IMR-90 (cell line): ENCODE data around the gene TRIM28. TPM values are rescaled to one million over a fixed set of nuclear protein-coding genes. Genes with fewer than 3 reads are reported as not detected.

Source experiments
- ATAC-seq: fragments of 200-7000 bp; cut with Tn5 transposase; 2 replicates; pipeline ENCODE4 v1.9.1; 2020; ENCODE audit warnings: low read depth, mild to moderate bottlenecking, moderate library complexity
- BruUV-seq: library from RNA; stranded (reverse); fragments of 400-500 nt; replicated peaks from 2 replicates; lab custom pipeline; 2021; lab: Mats Ljungman, UMichigan
- CTCF ChIA-PET: fragments of 300-600 bp; formaldehyde crosslinking; extraction: SDS; loops from one replicate; lab custom pipeline; 2021; ENCODE audit warnings: antibody characterized with exemption; lab: Yijun Ruan, JAX
- POLR2A ChIA-PET: fragments of 300-600 bp; sonication (Branson Sonifier 250); formaldehyde crosslinking; loops from one replicate; lab custom pipeline; 2022; ENCODE audit warnings: antibody characterized with exemption; ENCODE audit not compliant: unreplicated experiment; lab: Charles Lee
- DNase-seq: peaks from one replicate; pipeline ENCODE4 v3.0.0; 2013
- H2AFZ ChIP-seq: replicated peaks from 2 replicates; pipeline ENCODE3; 2013; ENCODE audit warnings: low read length, mild to moderate bottlenecking; ENCODE audit not compliant: poor library complexity
- H2AK5ac ChIP-seq: 2 replicates; pipeline ENCODE4 v1.6.1; 2013; ENCODE audit warnings: low read depth, low read length, inconsistent platforms
- H2AK9ac ChIP-seq: replicated peaks from 2 replicates; pipeline ENCODE3; 2013; ENCODE audit warnings: mild to moderate bottlenecking, low read depth, low read length, moderate library complexity; ENCODE audit not compliant: poor library complexity
- H2BK120ac ChIP-seq: 2 replicates; pipeline ENCODE4 v1.6.1; 2013; ENCODE audit warnings: low read depth, low read length, inconsistent platforms
- H2BK15ac ChIP-seq: 3 replicates; pipeline ENCODE4 v1.6.1; 2013; ENCODE audit warnings: low read depth, low read length, inconsistent platforms
- H2BK20ac ChIP-seq: 2 replicates; pipeline ENCODE4 v1.6.1; 2013; ENCODE audit warnings: low read depth, mild to moderate bottlenecking, inconsistent platforms, low read length, moderate library complexity
- H2BK5ac ChIP-seq: 2 replicates; pipeline ENCODE4 v1.6.1; 2013; ENCODE audit warnings: mild to moderate bottlenecking, low read depth, low read length, inconsistent platforms; ENCODE audit not compliant: poor library complexity, severe bottlenecking
- H3K14ac ChIP-seq: replicated peaks from 2 replicates; pipeline ENCODE4 v1.6.1; 2013; ENCODE audit warnings: low read depth, low read length, inconsistent platforms
- H3K18ac ChIP-seq: 2 replicates; pipeline ENCODE4 v1.6.1; 2013; ENCODE audit warnings: low read depth, low read length, control low read depth
- H3K23ac ChIP-seq: 2 replicates; pipeline ENCODE4 v1.6.1; 2013; ENCODE audit warnings: low read depth, low read length, inconsistent platforms
- H3K27ac ChIP-seq: 2 replicates; pipeline ENCODE4 v1.5.1; 2013; ENCODE audit warnings: mild to moderate bottlenecking, control low read depth, low read length; ENCODE audit not compliant: insufficient read depth
- H3K27me3 ChIP-seq: 2 replicates; pipeline ENCODE4 v1.6.1; 2013; ENCODE audit warnings: low read length; ENCODE audit not compliant: control insufficient read depth, insufficient read depth
- H3K36me3 ChIP-seq: 2 replicates; pipeline ENCODE4 v1.6.1; 2013; ENCODE audit warnings: low read length, mixed read lengths; ENCODE audit not compliant: control insufficient read depth, insufficient read depth
- H3K4ac ChIP-seq: 2 replicates; pipeline ENCODE4 v1.6.1; 2013; ENCODE audit warnings: low read depth, low read length, inconsistent platforms
- H3K4me1 ChIP-seq: 2 replicates; pipeline ENCODE4 v1.6.1; 2013; ENCODE audit warnings: low read length, mixed read lengths; ENCODE audit not compliant: control insufficient read depth, insufficient read depth
- H3K4me2 ChIP-seq: 2 replicates; pipeline ENCODE4 v1.6.1; 2013; ENCODE audit warnings: low read depth, mild to moderate bottlenecking, control low read depth, low read length, moderate library complexity
- H3K4me3 ChIP-seq: 2 replicates; pipeline ENCODE4 v1.5.1; 2013; ENCODE audit warnings: low read depth, mild to moderate bottlenecking, control low read depth, low read length, moderate library complexity; ENCODE audit not compliant: insufficient read depth
- H3K56ac ChIP-seq: 2 replicates; pipeline ENCODE4 v1.6.1; 2013; ENCODE audit warnings: low read length, inconsistent platforms; ENCODE audit not compliant: insufficient read depth; ENCODE audit errors: extremely low read depth
- H3K79me1 ChIP-seq, 2 experiments: 2 replicates each; pipeline ENCODE4 v1.6.1; 2013; ENCODE audit warnings: low read length in 2 of 2, inconsistent platforms in 1 of 2, low read depth in 1 of 2
- H3K9ac ChIP-seq: 2 replicates; pipeline ENCODE4 v1.6.1; 2013; ENCODE audit warnings: low read depth, low read length, control low read depth
- H3K9me1 ChIP-seq: 2 replicates; pipeline ENCODE4 v1.6.1; 2013; ENCODE audit warnings: low read length, inconsistent platforms; ENCODE audit not compliant: insufficient read depth
- H3K9me3 ChIP-seq: 2 replicates; pipeline ENCODE4 v1.6.1; 2013; ENCODE audit warnings: low read length; ENCODE audit not compliant: control insufficient read depth, insufficient read depth
- H4K20me1 ChIP-seq: 2 replicates; pipeline ENCODE4 v1.6.1; 2013; ENCODE audit warnings: low read length, inconsistent platforms; ENCODE audit not compliant: insufficient read depth
- H4K5ac ChIP-seq: 2 replicates; pipeline ENCODE4 v1.6.1; 2013; ENCODE audit warnings: mild to moderate bottlenecking, low read depth, low read length, control low read depth
- H4K8ac ChIP-seq, 2 experiments: 2 replicates each; pipeline ENCODE4 v1.6.1; 2013; ENCODE audit warnings: low read depth in 2 of 2, low read length in 2 of 2, control low read depth in 1 of 2, inconsistent platforms in 1 of 2
- H4K91ac ChIP-seq: 2 replicates; pipeline ENCODE4 v1.6.1; 2013; ENCODE audit warnings: low read depth, low read length, inconsistent platforms; ENCODE audit not compliant: insufficient read depth
- BHLHE40 ChIP-seq: fragments of 150-350 bp; IDR thresholded peaks from 2 replicates; pipeline ENCODE4 v1.6.1; 2016; ENCODE audit warnings: mild to moderate bottlenecking, low read depth, low read length
- CHD1 ChIP-seq: IDR thresholded peaks from 2 replicates; pipeline ENCODE4 v1.6.1; 2012; ENCODE audit warnings: low read depth, low read length, improper control_type of control experiment
- CTCF ChIP-seq: conservative IDR thresholded peaks from 2 replicates; pipeline ENCODE4 v1.5.1; 2012; ENCODE audit warnings: mild to moderate bottlenecking, low read depth, low read length, improper control_type of control experiment
- ELK1 ChIP-seq: fragments of 150-350 bp; IDR thresholded peaks from 2 replicates; pipeline ENCODE4 v1.6.1; 2016; ENCODE audit warnings: low read depth, mild to moderate bottlenecking, low read length, moderate library complexity, borderline replicate concordance
- MAFK ChIP-seq: IDR thresholded peaks from 2 replicates; pipeline ENCODE4 v1.6.1; 2012; ENCODE audit warnings: low read depth, low read length, improper control_type of control experiment
- MAZ ChIP-seq: IDR thresholded peaks from 2 replicates; pipeline ENCODE4 v1.6.1; 2012; ENCODE audit warnings: low read depth, mild to moderate bottlenecking, low read length, improper control_type of control experiment, moderate library complexity, borderline replicate concordance
- NFE2L2 ChIP-seq: fragments of 150-350 bp; IDR thresholded peaks from 2 replicates; pipeline ENCODE4 v1.6.1; 2016; ENCODE audit warnings: low read depth, mild to moderate bottlenecking, low read length
- POLR2A ChIP-seq: IDR thresholded peaks from 2 replicates; pipeline ENCODE4 v1.6.1; 2012; ENCODE audit warnings: mild to moderate bottlenecking, low read depth, low read length
- RAD21 ChIP-seq: IDR thresholded peaks from 2 replicates; pipeline ENCODE4 v1.6.1; 2012; ENCODE audit warnings: low read length, improper control_type of control experiment
- RFX5 ChIP-seq: IDR thresholded peaks from 2 replicates; pipeline ENCODE4 v1.8.0; 2012; ENCODE audit warnings: low read depth, mild to moderate bottlenecking, low read length, moderate library complexity
- SMC3 ChIP-seq: fragments of 150-350 bp; IDR thresholded peaks from 2 replicates; pipeline ENCODE4 v1.6.1; 2016; ENCODE audit warnings: low read depth, mild to moderate bottlenecking, antibody characterized with exemption, low read length, moderate library complexity
- WGBS, 2 experiments: methylation state at CpG; one replicate each; pipeline versions ENCODE4 v1.1.5 to v1.1.7; 2013; ENCODE audit warnings: missing lambda C conversion rate in 2 of 2; ENCODE audit not compliant: insufficient read length in 1 of 2; ENCODE audit errors: extremely low coverage in 2 of 2; 5-methylcytosine and 5-hydroxymethylcytosine counted together
- dilution Hi-C: fragments of 300-500 bp; cut with HindIII; formaldehyde crosslinking; loops from one replicate; pipeline ENCODE4 v1.14.3; 2018; ENCODE audit warnings: low sequenced_read_pairs; ENCODE audit not compliant: unreplicated experiment
- in situ Hi-C: fragments of 300-500 bp; cut with MboI; formaldehyde crosslinking; loops from 3 replicates; pipeline ENCODE4 v1.14.3; 2019; ENCODE audit warnings: low sequenced_read_pairs, inconsistent platforms, mixed read lengths
- intact Hi-C: fragments of 100-400 bp; cut with micrococcal nuclease; formaldehyde crosslinking; loops from 2 replicates; pipeline ENCODE4 v1.10.0; 2022
- polyA plus RNA-seq, 3 experiments: library from polyadenylated mRNA; depleted of rRNA; stranded (reverse); fragments of >200 nt; gene quantifications; 2 replicates each; pipeline ENCODE4 v1.2.3, GENCODE V29; 2012; ENCODE audit warnings: low replicate concordance in 1 of 3
- total RNA-seq: library from RNA; depleted of rRNA; stranded (reverse); fragments of >200 nt; gene quantifications from 2 replicates; pipeline ENCODE4 v1.2.3, GENCODE V29; 2012

The TRIM28 gene
- total and polyA plus RNA-seq, 2 of the 4 experiments (the other 2 are of a cell fraction), result 349 to 465 TPM

GRCh38 chr19:58513694-58514563 is 29.9 kb upstream of the TRIM28 start (continued):
- TF ChIP-seq MAZ, result peak; percentile 61; the same call in 1 of the 2 replicates

GRCh38 chr19:58514564-58515022 is 29.3 kb upstream of the TRIM28 start:
- DNase-seq, result no peak
- Histone ChIP-seq H3K9ac (no peak overlapping the region), H3K14ac (0 out of 2 replicates have a peak overlapping the region, but pooled peaks have one; percentile 3), H2BK120ac (no peak overlapping the region), H3K27ac (no peak overlapping the region), H3K9me1 (peaks cover 8% of the 10 kb centered on the region), H2AK9ac (no peak overlapping the region), H3K27me3 (no peaks in the 10 kb centered on the region), H3K18ac (no peak overlapping the region), H3K23ac (no peak overlapping the region), H4K5ac (no peak overlapping the region), H3K4me1 (peaks cover 6% of the 10 kb centered on the region), H4K91ac (no peak overlapping the region), H2BK15ac (no peak overlapping the region), H3K36me3 (peaks cover 18% of the 10 kb centered on the region), H3K4ac (no peak overlapping the region), H2BK20ac (no peak overlapping the region), H4K8ac (peak overlapping the region; percentile 29 to 53; a peak in 1 of 4 replicates), H3K79me1 (peaks cover 4 to 60% of the 10 kb centered on the region in 2 experiments; a peak in 3 of 4 replicates), H3K56ac (no peak overlapping the region), H2BK5ac (no peak overlapping the region), H4K20me1 (peaks cover 26% of the 10 kb centered on the region), H3K4me2 (peak overlapping the region; percentile 20; the same call in 1 of the 2 replicates), H3K9me3 (no peaks in the 10 kb centered on the region), H2AK5ac (peak overlapping the region; percentile 53), H3K4me3 (no peak overlapping the region), H2AFZ (no peak overlapping the region)
- ChIA-PET CTCF (no interaction called here), POLR2A (no interaction called here)
- intact Hi-C loops, result loop anchor here (5.0 kb wide), 1 partner anchor 207 kb away; the partner anchor contains the start of gene ERVK3-1
- dilution Hi-C loops, result no loop called here
- no TSS peak for BruUV-seq
- in situ Hi-C loops, result no loop called here
- no CpG with 5 or more reads among the region's 3 CpGs for WGBS, 2 experiments
- no peak for ATAC-seq
- TF ChIP-seq ELK1 (no peak), CHD1 (no peak), MAZ (no peak), SMC3 (no peak), RFX5 (no peak), BHLHE40 (no peak), NFE2L2 (no peak), MAFK (no peak), CTCF (no peak), RAD21 (no peak), POLR2A (no peak)
